IMR-90 (cell line): ENCODE data around the gene EXTL2. TPM values are rescaled to one million over a fixed set of nuclear protein-coding genes. Genes with fewer than 3 reads are reported as not detected.
"Not testable (repeated sequence)": the region's sequence is repeated elsewhere in the genome, so short reads cannot be mapped to it uniquely, and the experiment has no call there.

Experiments used
- ATAC-seq: fragments of 200-7000 bp; cut with Tn5 transposase; 2 replicates; pipeline ENCODE4 v1.9.1; 2020; ENCODE audit warnings: low read depth, mild to moderate bottlenecking, moderate library complexity
- BruUV-seq: library from RNA; stranded (reverse); fragments of 400-500 nt; replicated peaks from 2 replicates; lab custom pipeline; 2021; lab: Mats Ljungman, UMichigan
- CTCF ChIA-PET: fragments of 300-600 bp; formaldehyde crosslinking; extraction: SDS; loops from one replicate; lab custom pipeline; 2021; ENCODE audit warnings: antibody characterized with exemption; lab: Yijun Ruan, JAX
- POLR2A ChIA-PET: fragments of 300-600 bp; sonication (Branson Sonifier 250); formaldehyde crosslinking; loops from one replicate; lab custom pipeline; 2022; ENCODE audit warnings: antibody characterized with exemption; ENCODE audit not compliant: unreplicated experiment; lab: Charles Lee
- DNase-seq: peaks from one replicate; pipeline ENCODE4 v3.0.0; 2013
- H2AFZ ChIP-seq: replicated peaks from 2 replicates; pipeline ENCODE3; 2013; ENCODE audit warnings: low read length, mild to moderate bottlenecking; ENCODE audit not compliant: poor library complexity
- H2AK5ac ChIP-seq: 2 replicates; pipeline ENCODE4 v1.6.1; 2013; ENCODE audit warnings: low read depth, low read length, inconsistent platforms
- H2AK9ac ChIP-seq: replicated peaks from 2 replicates; pipeline ENCODE3; 2013; ENCODE audit warnings: mild to moderate bottlenecking, low read depth, low read length, moderate library complexity; ENCODE audit not compliant: poor library complexity
- H2BK120ac ChIP-seq: 2 replicates; pipeline ENCODE4 v1.6.1; 2013; ENCODE audit warnings: low read depth, low read length, inconsistent platforms
- H2BK15ac ChIP-seq: 3 replicates; pipeline ENCODE4 v1.6.1; 2013; ENCODE audit warnings: low read depth, low read length, inconsistent platforms
- H2BK20ac ChIP-seq: 2 replicates; pipeline ENCODE4 v1.6.1; 2013; ENCODE audit warnings: low read depth, mild to moderate bottlenecking, inconsistent platforms, low read length, moderate library complexity
- H2BK5ac ChIP-seq: 2 replicates; pipeline ENCODE4 v1.6.1; 2013; ENCODE audit warnings: mild to moderate bottlenecking, low read depth, low read length, inconsistent platforms; ENCODE audit not compliant: poor library complexity, severe bottlenecking
- H3K14ac ChIP-seq: replicated peaks from 2 replicates; pipeline ENCODE4 v1.6.1; 2013; ENCODE audit warnings: low read depth, low read length, inconsistent platforms
- H3K18ac ChIP-seq: 2 replicates; pipeline ENCODE4 v1.6.1; 2013; ENCODE audit warnings: low read depth, low read length, control low read depth
- H3K23ac ChIP-seq: 2 replicates; pipeline ENCODE4 v1.6.1; 2013; ENCODE audit warnings: low read depth, low read length, inconsistent platforms
- H3K27ac ChIP-seq: 2 replicates; pipeline ENCODE4 v1.5.1; 2013; ENCODE audit warnings: mild to moderate bottlenecking, control low read depth, low read length; ENCODE audit not compliant: insufficient read depth
- H3K27me3 ChIP-seq: 2 replicates; pipeline ENCODE4 v1.6.1; 2013; ENCODE audit warnings: low read length; ENCODE audit not compliant: control insufficient read depth, insufficient read depth
- H3K36me3 ChIP-seq: 2 replicates; pipeline ENCODE4 v1.6.1; 2013; ENCODE audit warnings: low read length, mixed read lengths; ENCODE audit not compliant: control insufficient read depth, insufficient read depth
- H3K4ac ChIP-seq: 2 replicates; pipeline ENCODE4 v1.6.1; 2013; ENCODE audit warnings: low read depth, low read length, inconsistent platforms
- H3K4me1 ChIP-seq: 2 replicates; pipeline ENCODE4 v1.6.1; 2013; ENCODE audit warnings: low read length, mixed read lengths; ENCODE audit not compliant: control insufficient read depth, insufficient read depth
- H3K4me2 ChIP-seq: 2 replicates; pipeline ENCODE4 v1.6.1; 2013; ENCODE audit warnings: low read depth, mild to moderate bottlenecking, control low read depth, low read length, moderate library complexity
- H3K4me3 ChIP-seq: 2 replicates; pipeline ENCODE4 v1.5.1; 2013; ENCODE audit warnings: low read depth, mild to moderate bottlenecking, control low read depth, low read length, moderate library complexity; ENCODE audit not compliant: insufficient read depth
- H3K56ac ChIP-seq: 2 replicates; pipeline ENCODE4 v1.6.1; 2013; ENCODE audit warnings: low read length, inconsistent platforms; ENCODE audit not compliant: insufficient read depth; ENCODE audit errors: extremely low read depth
- H3K79me1 ChIP-seq, 2 experiments: 2 replicates each; pipeline ENCODE4 v1.6.1; 2013; ENCODE audit warnings: low read length in 2 of 2, inconsistent platforms in 1 of 2, low read depth in 1 of 2
- H3K9ac ChIP-seq: 2 replicates; pipeline ENCODE4 v1.6.1; 2013; ENCODE audit warnings: low read depth, low read length, control low read depth
- H3K9me1 ChIP-seq: 2 replicates; pipeline ENCODE4 v1.6.1; 2013; ENCODE audit warnings: low read length, inconsistent platforms; ENCODE audit not compliant: insufficient read depth
- H3K9me3 ChIP-seq: 2 replicates; pipeline ENCODE4 v1.6.1; 2013; ENCODE audit warnings: low read length; ENCODE audit not compliant: control insufficient read depth, insufficient read depth
- H4K20me1 ChIP-seq: 2 replicates; pipeline ENCODE4 v1.6.1; 2013; ENCODE audit warnings: low read length, inconsistent platforms; ENCODE audit not compliant: insufficient read depth
- H4K5ac ChIP-seq: 2 replicates; pipeline ENCODE4 v1.6.1; 2013; ENCODE audit warnings: mild to moderate bottlenecking, low read depth, low read length, control low read depth
- H4K8ac ChIP-seq, 2 experiments: 2 replicates each; pipeline ENCODE4 v1.6.1; 2013; ENCODE audit warnings: low read depth in 2 of 2, low read length in 2 of 2, control low read depth in 1 of 2, inconsistent platforms in 1 of 2
- H4K91ac ChIP-seq: 2 replicates; pipeline ENCODE4 v1.6.1; 2013; ENCODE audit warnings: low read depth, low read length, inconsistent platforms; ENCODE audit not compliant: insufficient read depth
- WGBS, 2 experiments: methylation state at CpG; one replicate each; pipeline versions ENCODE4 v1.1.5 to v1.1.7; 2013; ENCODE audit warnings: missing lambda C conversion rate in 2 of 2; ENCODE audit not compliant: insufficient read length in 1 of 2; ENCODE audit errors: extremely low coverage in 2 of 2; 5-methylcytosine and 5-hydroxymethylcytosine counted together
- dilution Hi-C: fragments of 300-500 bp; cut with HindIII; formaldehyde crosslinking; loops from one replicate; pipeline ENCODE4 v1.14.3; 2018; ENCODE audit warnings: low sequenced_read_pairs; ENCODE audit not compliant: unreplicated experiment
- in situ Hi-C: fragments of 300-500 bp; cut with MboI; formaldehyde crosslinking; loops from 3 replicates; pipeline ENCODE4 v1.14.3; 2019; ENCODE audit warnings: low sequenced_read_pairs, inconsistent platforms, mixed read lengths
- intact Hi-C: fragments of 100-400 bp; cut with micrococcal nuclease; formaldehyde crosslinking; loops from 2 replicates; pipeline ENCODE4 v1.10.0; 2022
- polyA plus RNA-seq, 3 experiments: library from polyadenylated mRNA; depleted of rRNA; stranded (reverse); fragments of >200 nt; gene quantifications; 2 replicates each; pipeline ENCODE4 v1.2.3, GENCODE V29; 2012; ENCODE audit warnings: low replicate concordance in 1 of 3
- total RNA-seq: library from RNA; depleted of rRNA; stranded (reverse); fragments of >200 nt; gene quantifications from 2 replicates; pipeline ENCODE4 v1.2.3, GENCODE V29; 2012

Gene EXTL2
- total and polyA plus RNA-seq, 2 of the 4 experiments (the other 2 are of a cell fraction): 24.9 to 27.6 TPM

- H3K9ac ChIP-seq, POLR2A ChIA-PET, H4K5ac ChIP-seq, H2BK15ac ChIP-seq, H2BK120ac ChIP-seq, H3K79me1 ChIP-seq, H3K14ac ChIP-seq, H2BK20ac ChIP-seq, H4K8ac ChIP-seq, H4K91ac ChIP-seq, H3K9me3 ChIP-seq, DNase-seq, H3K23ac ChIP-seq, H2AK9ac ChIP-seq, H3K4ac ChIP-seq, H3K4me3 ChIP-seq, H3K27ac ChIP-seq, H3K9me1 ChIP-seq, H3K27me3 ChIP-seq, BruUV-seq, H3K4me1 ChIP-seq, intact Hi-C loops, H2AFZ ChIP-seq, H3K56ac ChIP-seq, H4K20me1 ChIP-seq, H2BK5ac ChIP-seq, H3K18ac ChIP-seq, dilution Hi-C loops, H3K36me3 ChIP-seq, in situ Hi-C loops, ATAC-seq, H3K4me2 ChIP-seq, H2AK5ac ChIP-seq: not testable (repeated sequence)
- no CpG with 5 or more reads among the region's 2 CpGs for WGBS, 2 experiments
- CTCF ChIA-PET: interaction anchor here (0.7 kb wide), 1 partner anchor 408 kb away, joined by 3 read pairs; no protein-coding TSS in a partner anchor
These were observed 38.9 kb upstream of the EXTL2 start for GRCh38 chr1:100933555-100933954.
